GM12878 (cell line): ENCODE measurements around the gene WDR75. TPM values are rescaled to one million over a fixed set of nuclear protein-coding genes. Genes with fewer than 3 reads are reported as not detected.

Experiments used
- BCL11A ChIP-seq: IDR thresholded peaks from 2 replicates; pipeline ENCODE4 v1.6.1; 2011; ENCODE audit warnings: low read depth, low read length
- BMI1 ChIP-seq: fragments of 450-650 bp; IDR thresholded peaks from 2 replicates; pipeline ENCODE4 v1.6.1; 2016; ENCODE audit warnings: mild to moderate bottlenecking, moderate library complexity, borderline replicate concordance
- CBX5 ChIP-seq: sonication (generic); IDR thresholded peaks from 2 replicates; pipeline ENCODE4 v1.6.1; 2016; ENCODE audit warnings: low read depth, moderate library complexity, mild to moderate bottlenecking, inconsistent platforms
- DPF2 ChIP-seq: fragments of 450-650 bp; IDR thresholded peaks from 2 replicates; pipeline ENCODE4 v1.6.1; 2017; ENCODE audit warnings: mild to moderate bottlenecking
- E4F1 ChIP-seq: fragments of 450-650 bp; IDR thresholded peaks from 2 replicates; pipeline ENCODE4 v1.6.1; 2018; ENCODE audit warnings: borderline replicate concordance, mild to moderate bottlenecking; ENCODE audit not compliant: partially characterized antibody
- ELK1 ChIP-seq: IDR thresholded peaks from 2 replicates; pipeline ENCODE4 v1.6.1; 2012; ENCODE audit warnings: low read depth, low read length, improper control_type of control experiment
- FOS ChIP-seq: IDR thresholded peaks from 3 replicates; pipeline ENCODE4 v1.6.1; 2011; ENCODE audit warnings: borderline replicate concordance; ENCODE audit not compliant: insufficient read length; ENCODE audit errors: extremely low read depth
- HDAC6 ChIP-seq: fragments of 200-600 bp; sonication (generic); IDR thresholded peaks from one replicate; pipeline ENCODE4 v1.8.0; 2017; ENCODE audit warnings: antibody characterized with exemption; ENCODE audit not compliant: unreplicated experiment
- HSF1 ChIP-seq: fragments of 150-350 bp; IDR thresholded peaks from 2 replicates; pipeline ENCODE4 v1.6.1; 2014; ENCODE audit warnings: mild to moderate bottlenecking, low read depth, low read length
- MEF2A ChIP-seq: IDR thresholded peaks from 2 replicates; pipeline ENCODE4 v1.6.1; 2011; ENCODE audit warnings: low read depth, mild to moderate bottlenecking, low read length, moderate library complexity; ENCODE audit not compliant: insufficient read depth
- REST ChIP-seq: IDR thresholded peaks from 2 replicates; pipeline ENCODE4 v1.6.1; 2012; ENCODE audit warnings: mild to moderate bottlenecking, low read depth, low read length
- SUZ12 ChIP-seq: fragments of 200-600 bp; sonication (generic); IDR thresholded peaks from one replicate; pipeline ENCODE4 v1.6.1; 2018; ENCODE audit warnings: antibody characterized with exemption, mild to moderate bottlenecking; ENCODE audit not compliant: unreplicated experiment
- TAF1 ChIP-seq: IDR thresholded peaks from 2 replicates; pipeline ENCODE4 v1.6.1; 2011; ENCODE audit warnings: mild to moderate bottlenecking, low read depth, low read length, borderline replicate concordance
- TBL1XR1 ChIP-seq: IDR thresholded peaks from 2 replicates; pipeline ENCODE4 v1.6.1; 2012; ENCODE audit warnings: low read depth, low read length, improper control_type of control experiment
- ZNF384 ChIP-seq: IDR thresholded peaks from 2 replicates; pipeline ENCODE4 v1.6.1; 2012; ENCODE audit warnings: low read depth, mild to moderate bottlenecking, low read length, improper control_type of control experiment, borderline replicate concordance
- polyA plus RNA-seq, 11 experiments: library from polyadenylated mRNA; depleted of rRNA in 4 of 11; unstranded in 6 of 11; stranded (reverse) in 5 of 11; fragments of >200 nt; fragmentation: Nextera tagmentation in 4 of 11; fragmentation: Illumina TruSeq in 1 of 11; extraction: Ambion mirVana in 4 of 11; extraction: Trizol in 1 of 11; gene quantifications; 1 replicate in 1 of 11; 2 replicates in 10 of 11; pipeline versions ENCODE4 v1.2.1 to v1.2.3, GENCODE V29; 2011 to 2016; ENCODE audit warnings: inconsistent platforms in 2 of 11, missing spikeins in 2 of 11, low read depth in 1 of 11
- total RNA-seq, 4 experiments: library from RNA; depleted of rRNA in 3 of 4; stranded (reverse); fragments of >200 nt in 3 of 4; fragmentation: Illumina TruSeq in 1 of 4; extraction: Trizol in 1 of 4; gene quantifications; 2 replicates each; pipeline versions ENCODE4 v1.2.1 to v1.2.3, GENCODE V29; 2013 to 2021
- TF ChIP-seq, protein P1 (sequence below): fragments of 450-650 bp; IDR thresholded peaks from 2 replicates; pipeline ENCODE4 v1.6.1; 2017; ENCODE audit warnings: mild to moderate bottlenecking, moderate library complexity

The WDR75 gene
- total and polyA plus RNA-seq, 10 of the 15 experiments (the other 5 are each of a cell fraction or from before 2014, with no cell fraction given) = 53.1 to 98.5 (median 71.5) TPM

DNA sequence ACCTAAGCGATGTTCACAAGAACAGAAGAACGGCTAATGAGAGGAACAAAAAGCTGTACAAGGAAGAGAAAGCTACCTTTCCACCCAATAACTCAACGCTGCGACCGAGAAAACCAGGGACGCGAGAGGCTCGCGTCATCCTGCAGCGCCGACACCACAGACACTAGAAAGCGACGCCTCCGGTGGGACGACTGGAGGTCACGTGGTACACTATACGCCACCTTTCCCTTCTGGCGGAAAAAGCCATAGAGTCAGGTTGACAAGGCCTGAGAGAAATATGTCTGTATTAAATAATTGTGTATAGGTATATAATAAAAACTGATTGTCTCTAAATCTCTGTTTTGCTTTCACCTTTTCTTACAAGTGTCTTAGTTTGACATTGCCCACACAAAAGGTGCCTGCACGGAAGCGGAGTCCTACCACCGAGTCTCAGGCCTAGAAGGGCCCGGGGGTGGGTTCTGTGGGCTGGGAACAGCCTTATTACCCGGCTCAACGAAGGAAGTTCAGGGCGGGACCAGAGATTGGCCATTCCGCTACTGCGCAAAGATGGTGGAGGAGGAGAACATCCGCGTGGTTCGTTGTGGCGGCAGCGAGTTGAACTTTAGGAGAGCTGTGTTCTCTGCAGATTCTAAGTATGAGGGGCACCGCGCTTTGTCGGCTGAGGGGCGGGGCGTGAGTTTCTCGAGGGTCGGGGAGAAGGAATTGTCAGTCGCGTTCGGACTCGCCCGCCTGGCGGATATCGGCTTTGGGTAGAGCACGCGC is at the start of gene WDR75 (continued):
- TF ChIP-seq, protein P1, sequence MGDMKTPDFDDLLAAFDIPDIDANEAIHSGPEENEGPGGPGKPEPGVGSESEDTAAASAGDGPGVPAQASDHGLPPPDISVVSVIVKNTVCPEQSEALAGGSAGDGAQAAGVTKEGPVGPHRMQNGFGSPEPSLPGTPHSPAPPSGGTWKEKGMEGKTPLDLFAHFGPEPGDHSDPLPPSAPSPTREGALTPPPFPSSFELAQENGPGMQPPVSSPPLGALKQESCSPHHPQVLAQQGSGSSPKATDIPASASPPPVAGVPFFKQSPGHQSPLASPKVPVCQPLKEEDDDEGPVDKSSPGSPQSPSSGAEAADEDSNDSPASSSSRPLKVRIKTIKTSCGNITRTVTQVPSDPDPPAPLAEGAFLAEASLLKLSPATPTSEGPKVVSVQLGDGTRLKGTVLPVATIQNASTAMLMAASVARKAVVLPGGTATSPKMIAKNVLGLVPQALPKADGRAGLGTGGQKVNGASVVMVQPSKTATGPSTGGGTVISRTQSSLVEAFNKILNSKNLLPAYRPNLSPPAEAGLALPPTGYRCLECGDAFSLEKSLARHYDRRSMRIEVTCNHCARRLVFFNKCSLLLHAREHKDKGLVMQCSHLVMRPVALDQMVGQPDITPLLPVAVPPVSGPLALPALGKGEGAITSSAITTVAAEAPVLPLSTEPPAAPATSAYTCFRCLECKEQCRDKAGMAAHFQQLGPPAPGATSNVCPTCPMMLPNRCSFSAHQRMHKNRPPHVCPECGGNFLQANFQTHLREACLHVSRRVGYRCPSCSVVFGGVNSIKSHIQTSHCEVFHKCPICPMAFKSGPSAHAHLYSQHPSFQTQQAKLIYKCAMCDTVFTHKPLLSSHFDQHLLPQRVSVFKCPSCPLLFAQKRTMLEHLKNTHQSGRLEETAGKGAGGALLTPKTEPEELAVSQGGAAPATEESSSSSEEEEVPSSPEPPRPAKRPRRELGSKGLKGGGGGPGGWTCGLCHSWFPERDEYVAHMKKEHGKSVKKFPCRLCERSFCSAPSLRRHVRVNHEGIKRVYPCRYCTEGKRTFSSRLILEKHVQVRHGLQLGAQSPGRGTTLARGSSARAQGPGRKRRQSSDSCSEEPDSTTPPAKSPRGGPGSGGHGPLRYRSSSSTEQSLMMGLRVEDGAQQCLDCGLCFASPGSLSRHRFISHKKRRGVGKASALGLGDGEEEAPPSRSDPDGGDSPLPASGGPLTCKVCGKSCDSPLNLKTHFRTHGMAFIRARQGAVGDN = peak; percentile 23; the same call in 1 of the 2 replicates
- TF ChIP-seq HSF1 (no peak), TAF1 (peak; percentile 88), SUZ12 (no peak), E4F1 (peak; percentile 13), DPF2 (no peak), FOS (no peak), BMI1 (no peak; the same call in 1 of the 2 replicates), ELK1 (0 out of 2 replicates have a peak, but pooled peaks have one; percentile 21), TBL1XR1 (no peak), REST (no peak), ZNF384 (no peak), CBX5 (peak; percentile 62), HDAC6 (no peak), MEF2A (no peak), BCL11A (peak; percentile 15; the same call in 1 of the 2 replicates)
